ENCODE results near the gene PDE7B. TPM values are rescaled to one million over a fixed set of nuclear protein-coding genes. Genes with fewer than 3 reads are reported as not detected.

PDE7B gene
- total and polyA plus RNA-seq, 2 of the 4 experiments (the other 2 are of a cell fraction), result 7.8 to 12.4 TPM

DNA sequence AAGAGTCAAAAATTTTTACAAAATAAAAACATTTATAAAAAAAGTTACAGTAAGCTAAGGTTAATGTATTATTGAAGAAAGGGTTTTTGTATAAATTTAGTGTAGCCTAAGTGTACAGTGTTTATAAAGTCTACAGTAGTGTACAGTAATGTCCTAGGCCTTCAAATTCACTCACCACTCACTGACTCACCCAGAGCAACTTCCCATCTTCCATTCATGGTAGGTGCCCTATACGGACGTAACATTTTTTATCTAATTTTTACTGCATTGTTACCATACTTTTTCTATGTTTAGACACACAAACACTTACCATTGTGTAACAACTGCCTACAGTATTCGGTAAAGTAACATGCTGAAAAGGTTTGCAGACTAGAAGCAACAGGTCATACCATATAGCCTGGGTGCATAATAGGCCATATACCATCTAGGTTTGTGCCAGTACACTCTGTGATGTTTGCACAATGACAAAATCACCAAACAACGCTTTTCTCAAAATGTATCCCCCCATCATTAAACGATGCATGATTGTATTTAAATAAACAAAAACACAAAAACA, 392.6 kb downstream of the PDE7B start:
- DNase-seq, result peak; percentile 89
- TF ChIP-seq FOS (IDR thresholded peaks at IDR 0.05; ENCODE audit: low read depth, low read length), result peak; percentile 30; the same call in 1 of the 2 replicates
- peak; percentile 89 for TF ChIP-seq CEBPB (IDR thresholded peaks at IDR 0.05; ENCODE audit: low read depth, low read length)
- TF ChIP-seq, protein P1, sequence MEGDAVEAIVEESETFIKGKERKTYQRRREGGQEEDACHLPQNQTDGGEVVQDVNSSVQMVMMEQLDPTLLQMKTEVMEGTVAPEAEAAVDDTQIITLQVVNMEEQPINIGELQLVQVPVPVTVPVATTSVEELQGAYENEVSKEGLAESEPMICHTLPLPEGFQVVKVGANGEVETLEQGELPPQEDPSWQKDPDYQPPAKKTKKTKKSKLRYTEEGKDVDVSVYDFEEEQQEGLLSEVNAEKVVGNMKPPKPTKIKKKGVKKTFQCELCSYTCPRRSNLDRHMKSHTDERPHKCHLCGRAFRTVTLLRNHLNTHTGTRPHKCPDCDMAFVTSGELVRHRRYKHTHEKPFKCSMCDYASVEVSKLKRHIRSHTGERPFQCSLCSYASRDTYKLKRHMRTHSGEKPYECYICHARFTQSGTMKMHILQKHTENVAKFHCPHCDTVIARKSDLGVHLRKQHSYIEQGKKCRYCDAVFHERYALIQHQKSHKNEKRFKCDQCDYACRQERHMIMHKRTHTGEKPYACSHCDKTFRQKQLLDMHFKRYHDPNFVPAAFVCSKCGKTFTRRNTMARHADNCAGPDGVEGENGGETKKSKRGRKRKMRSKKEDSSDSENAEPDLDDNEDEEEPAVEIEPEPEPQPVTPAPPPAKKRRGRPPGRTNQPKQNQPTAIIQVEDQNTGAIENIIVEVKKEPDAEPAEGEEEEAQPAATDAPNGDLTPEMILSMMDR (conservative IDR thresholded peaks at IDR 0.05; ENCODE audit: low read depth, low read length), result no peak
- CTCF ChIA-PET, result interaction anchor here (0.6 kb wide), 1 partner anchor 567 kb away, joined by 9 read pairs; no protein-coding TSS in a partner anchor

More for the DNA sequence above, 392.6 kb downstream of the PDE7B start:
- 0 out of 3 replicates have a peak overlapping the region, but pooled peaks have one; percentile 0 for H2BK15ac ChIP-seq (ENCODE audit: low read depth, low read length)
- no peak overlapping the region for H4K5ac ChIP-seq (ENCODE audit: low read depth, low read length)
- H3K4ac ChIP-seq (ENCODE audit: low read depth, low read length), result peak overlapping the region; percentile 24; the same call in 1 of the 2 replicates
- in situ Hi-C loops (cut with MboI; ENCODE audit: low sequenced_read_pairs), result no loop called here
- H2BK20ac ChIP-seq (ENCODE audit: low read depth, low read length), result peak overlapping the region; percentile 73; the same call in 1 of the 2 replicates
- H3K36me3 ChIP-seq (ENCODE audit: control insufficient read depth, insufficient read depth, low read length), result no peaks in the 10 kb centered on the region
- H3K56ac ChIP-seq (ENCODE audit: extremely low read depth, insufficient read depth, low read length), result no peak overlapping the region
- peaks cover 10 to 20% of the 10 kb centered on the region in 2 experiments; a peak in 3 of 4 replicates for H3K79me1 ChIP-seq (ENCODE audit: low read depth in 1 of 2, low read length in 2 of 2)
- no peak overlapping the region for H2AK9ac ChIP-seq (replicated peaks; ENCODE audit: low read depth, low read length, poor library complexity)
- H3K9ac ChIP-seq (ENCODE audit: low read depth, low read length), result no peak overlapping the region
- intact Hi-C loops (cut with micrococcal nuclease), result no loop called here
- POLR2A ChIA-PET (ENCODE audit: unreplicated experiment), result no interaction called here
- no peak overlapping the region for H3K27ac ChIP-seq (ENCODE audit: insufficient read depth, low read length)
- no TSS peak for BruUV-seq (replicated peaks)
- no peak overlapping the region for H2AFZ ChIP-seq (replicated peaks; ENCODE audit: low read length, poor library complexity)
- peak overlapping the region; percentile 6; the same call in 1 of the 2 replicates for H3K23ac ChIP-seq (ENCODE audit: low read depth, low read length)
- no peak overlapping the region; the same call in 1 of the 2 replicates for H3K18ac ChIP-seq (ENCODE audit: low read depth, low read length)
- no CpG with 5 or more reads among the region's 5 CpGs for WGBS, 2 experiments (ENCODE audit: extremely low coverage in 2 of 2, insufficient read length in 1 of 2)
- peak overlapping the region; percentile 100 for H2BK5ac ChIP-seq (ENCODE audit: low read depth, low read length, poor library complexity, severe bottlenecking)
- no peaks in the 10 kb centered on the region for H3K27me3 ChIP-seq (ENCODE audit: control insufficient read depth, insufficient read depth, low read length)
- no peaks in the 10 kb centered on the region for H3K9me3 ChIP-seq (ENCODE audit: control insufficient read depth, insufficient read depth, low read length)
- dilution Hi-C loops (cut with HindIII; ENCODE audit: low sequenced_read_pairs, unreplicated experiment), result no loop called here
- H3K14ac ChIP-seq (replicated peaks; ENCODE audit: low read depth, low read length), result 0 out of 2 replicates have a peak overlapping the region, but pooled peaks have one; percentile 6
- no peaks in the 10 kb centered on the region for H4K20me1 ChIP-seq (ENCODE audit: insufficient read depth, low read length)
- peak overlapping the region; percentile 52; the same call in 1 of the 2 replicates for H2BK120ac ChIP-seq (ENCODE audit: low read depth, low read length)
- 0 out of 2 replicates have a peak overlapping the region, but pooled peaks have one; percentile 50 for H2AK5ac ChIP-seq (ENCODE audit: low read depth, low read length)
- H4K91ac ChIP-seq (ENCODE audit: insufficient read depth, low read depth, low read length), result 0 out of 2 replicates have a peak overlapping the region, but pooled peaks have one; percentile 50
- peaks cover 5% of the 10 kb centered on the region for H3K4me1 ChIP-seq (ENCODE audit: control insufficient read depth, insufficient read depth, low read length)
- peak overlapping the region; percentile 21 to 23; a peak in 3 of 4 replicates for H4K8ac ChIP-seq (ENCODE audit: low read depth in 2 of 2, low read length in 2 of 2)
- H3K9me1 ChIP-seq (ENCODE audit: insufficient read depth, low read length), result peaks cover 4% of the 10 kb centered on the region; the same call in 1 of the 2 replicates
- no peak overlapping the region for H3K4me3 ChIP-seq (ENCODE audit: insufficient read depth, low read depth, low read length)
- ATAC-seq (ENCODE audit: low read depth), result peak; percentile 97
- peak overlapping the region; percentile 6; the same call in 1 of the 2 replicates for H3K4me2 ChIP-seq (ENCODE audit: low read depth, low read length)
